Neural progenitor cell (in vitro differentiated cells): Measurements from ENCODE around the gene TMCC1.
"Not testable (repeated sequence)": the region's sequence is repeated elsewhere in the genome, so short reads cannot be mapped to it uniquely, and the experiment has no call there.

ENCODE experiments used
- CTCF ChIP-seq: fragments of 200-600 bp; sonication (generic); IDR thresholded peaks from 2 replicates; pipeline ENCODE4 v1.5.1; 2017; ENCODE audit warnings: antibody characterized with exemption, mild to moderate bottlenecking
- EZH2 ChIP-seq: fragments of 200-600 bp; sonication (generic); IDR thresholded peaks from 2 replicates; pipeline ENCODE4 v1.6.1; 2017; ENCODE audit warnings: antibody characterized with exemption, mild to moderate bottlenecking, moderate library complexity
- EZH2phosphoT487 ChIP-seq: fragments of 200-600 bp; sonication (generic); IDR thresholded peaks from 2 replicates; pipeline ENCODE4 v1.6.1; 2017; ENCODE audit warnings: antibody characterized with exemption

GRCh38 chr3:129751105-129751504 is 142.4 kb downstream of the TMCC1 start:
- not testable (repeated sequence) for TF ChIP-seq EZH2, CTCF, EZH2phosphoT487
